Stimulated activated CD8-positive, alpha-beta memory T cell treated with anti-CD3 and anti-CD28 coated beads, Interleukin-4, amount 100 ng/mL, for 1 hour (primary cell): ENCODE measurements around the gene ZBTB46.
"Not testable (repeated sequence)": the region's sequence is repeated elsewhere in the genome, so short reads cannot be mapped to it uniquely, and the experiment has no call there.

Experiments
- DNase-seq, 2 donors: peaks; one replicate each; pipeline ENCODE4 v3.0.0-alpha.2; 2020; ENCODE audit warnings: low read depth in 2 of 2, low spot score in 1 of 2

The ZBTB46 gene, protein sequence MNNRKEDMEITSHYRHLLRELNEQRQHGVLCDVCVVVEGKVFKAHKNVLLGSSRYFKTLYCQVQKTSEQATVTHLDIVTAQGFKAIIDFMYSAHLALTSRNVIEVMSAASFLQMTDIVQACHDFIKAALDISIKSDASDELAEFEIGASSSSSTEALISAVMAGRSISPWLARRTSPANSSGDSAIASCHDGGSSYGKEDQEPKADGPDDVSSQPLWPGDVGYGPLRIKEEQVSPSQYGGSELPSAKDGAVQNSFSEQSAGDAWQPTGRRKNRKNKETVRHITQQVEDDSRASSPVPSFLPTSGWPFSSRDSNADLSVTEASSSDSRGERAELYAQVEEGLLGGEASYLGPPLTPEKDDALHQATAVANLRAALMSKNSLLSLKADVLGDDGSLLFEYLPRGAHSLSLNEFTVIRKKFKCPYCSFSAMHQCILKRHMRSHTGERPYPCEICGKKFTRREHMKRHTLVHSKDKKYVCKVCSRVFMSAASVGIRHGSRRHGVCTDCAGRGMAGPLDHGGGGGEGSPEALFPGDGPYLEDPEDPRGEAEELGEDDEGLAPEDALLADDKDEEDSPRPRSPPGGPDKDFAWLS

DNA sequence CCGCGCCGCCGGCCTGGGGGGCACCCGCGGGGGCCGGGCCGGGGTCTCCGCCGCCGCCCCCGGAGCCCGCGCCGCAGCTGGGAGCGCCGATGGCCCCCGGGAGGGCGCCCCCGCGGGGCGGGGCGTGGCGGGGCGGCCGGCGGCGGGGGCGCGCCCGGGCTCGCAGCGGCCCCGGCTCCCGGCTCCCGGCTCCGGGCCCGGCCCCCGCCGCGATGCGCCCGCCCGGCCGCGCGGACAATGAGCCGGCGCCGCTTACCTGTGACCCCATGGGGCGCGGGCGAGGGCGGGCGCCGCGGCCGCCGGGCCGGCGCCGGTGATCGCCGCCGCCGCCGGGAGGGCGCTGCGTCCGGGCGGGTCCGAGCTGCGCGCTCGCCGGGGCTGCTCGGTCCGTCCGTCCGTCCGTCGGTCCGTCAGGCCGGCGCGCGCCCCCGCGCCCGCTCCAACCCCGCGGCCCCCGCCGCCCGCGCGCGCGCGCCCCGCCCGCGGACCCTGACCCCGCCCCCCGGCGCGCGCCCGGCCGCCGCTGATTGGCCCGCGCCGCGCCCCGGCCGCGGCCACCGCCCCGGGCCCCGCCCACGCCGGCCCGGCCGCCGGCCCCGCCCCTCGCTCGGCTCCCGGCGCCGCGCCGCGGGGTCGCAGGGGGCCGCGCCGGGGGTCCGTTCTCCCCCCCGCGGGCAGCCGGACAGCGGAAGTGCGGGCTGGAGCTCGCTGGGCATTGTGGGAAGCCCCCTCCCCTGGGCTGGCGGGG lies at the start of gene ZBTB46:
TSS of gene ZBTB46 (minus strand) at position 424 of the 748 bp plus-strand sequence. CDS start 40,507 bp downstream, outside the sequence.
- DNase-seq, result no peak

- DNase-seq, result no peak
These were observed 48.0 kb upstream of the ZBTB46 start for GRCh38 chr20:63878899-63879663.

DNA sequence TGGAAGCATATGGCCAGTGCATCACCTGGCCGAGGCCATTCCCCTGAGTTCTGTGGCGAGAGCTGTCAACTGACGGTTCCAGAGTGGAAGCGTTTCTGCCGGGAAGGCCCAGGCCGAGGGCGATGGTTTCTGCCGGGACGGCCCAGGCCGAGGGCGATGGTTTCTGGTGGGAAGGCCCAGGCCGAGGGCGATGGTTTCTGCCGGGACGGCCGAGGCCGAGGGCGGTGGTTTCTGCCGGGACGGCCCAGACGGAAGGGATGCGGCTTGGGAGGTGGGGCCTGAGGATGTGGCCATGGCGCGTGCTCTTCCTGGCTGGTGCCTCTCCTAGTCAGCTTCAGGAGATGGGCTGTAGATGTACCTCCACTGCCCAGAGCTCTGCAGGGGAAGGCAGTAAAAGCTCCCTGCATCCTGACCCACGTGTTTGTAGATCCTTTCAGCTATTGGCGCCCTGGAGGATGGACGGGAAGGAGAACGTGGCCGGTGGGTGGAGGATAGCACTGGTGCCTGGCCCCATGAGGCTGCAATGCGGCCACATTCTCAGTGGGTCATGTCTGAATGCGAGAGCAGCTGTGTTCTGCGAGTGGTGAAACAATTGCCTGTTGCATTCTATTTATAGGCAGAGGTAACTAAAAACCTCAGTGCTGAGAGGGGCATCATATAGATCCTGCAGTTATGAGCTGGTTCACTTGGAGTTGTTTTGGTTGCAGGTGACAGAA lies 46.8 kb upstream of the ZBTB46 start:
- no peak for DNase-seq

DNA sequence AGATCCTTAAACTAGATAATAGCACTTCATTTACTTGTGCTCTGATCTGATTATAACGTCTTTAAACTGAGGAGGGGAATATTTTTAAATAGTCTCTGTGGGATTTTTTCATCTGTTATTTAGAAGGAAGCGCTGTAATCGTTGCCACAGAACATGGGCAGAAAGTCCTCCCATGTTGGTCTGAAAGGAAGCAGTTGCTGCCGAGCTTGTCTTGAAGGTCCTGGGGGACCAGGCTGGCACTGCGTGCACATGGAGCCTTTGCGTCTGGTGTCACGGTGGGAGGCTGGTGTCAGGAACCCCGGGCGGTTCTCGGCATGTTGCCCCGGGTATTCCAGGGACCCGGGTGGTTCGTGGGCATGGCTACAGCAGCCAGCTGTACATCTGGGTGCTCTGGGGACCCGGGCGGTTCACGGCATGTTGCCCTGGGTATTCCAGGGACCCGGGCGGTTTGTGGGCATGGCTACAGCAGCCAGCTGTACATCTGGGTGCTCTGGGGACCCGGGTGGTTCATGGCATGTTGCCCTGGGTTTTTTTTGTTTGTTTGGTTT lies 45.5 kb upstream of the ZBTB46 start:
- no peak for DNase-seq

DNA sequence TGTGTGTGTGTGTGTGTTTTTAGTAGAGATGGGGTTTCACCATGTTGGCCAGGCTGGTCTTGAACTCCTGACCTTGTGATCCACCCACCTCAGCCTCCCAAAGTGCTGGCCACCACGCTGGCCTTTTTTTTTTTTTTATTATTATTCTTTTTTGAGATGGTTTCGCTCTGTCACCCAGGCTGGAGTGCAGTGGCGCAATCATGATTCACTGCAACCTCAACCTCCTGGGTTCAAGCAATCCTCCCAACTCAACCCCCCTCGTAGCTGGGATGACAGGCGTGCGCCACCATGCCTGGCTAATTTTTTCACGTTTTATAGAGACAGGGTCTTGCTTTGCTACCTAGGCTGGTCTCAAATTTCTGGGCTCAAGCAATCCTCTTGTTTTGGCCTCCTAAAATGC lies 43.2 kb upstream of the ZBTB46 start:
- DNase-seq, result not testable (repeated sequence)

GRCh38 chr20:63873477-63873971 lies 42.5 kb upstream of the ZBTB46 start:
- DNase-seq, result no peak

GRCh38 chr20:63868264-63868663 lies 37.2 kb upstream of the ZBTB46 start:
- DNase-seq, result no peak

GRCh38 chr20:63867042-63867441 lies 36.0 kb upstream of the ZBTB46 start:
- not testable (repeated sequence) for DNase-seq

DNA sequence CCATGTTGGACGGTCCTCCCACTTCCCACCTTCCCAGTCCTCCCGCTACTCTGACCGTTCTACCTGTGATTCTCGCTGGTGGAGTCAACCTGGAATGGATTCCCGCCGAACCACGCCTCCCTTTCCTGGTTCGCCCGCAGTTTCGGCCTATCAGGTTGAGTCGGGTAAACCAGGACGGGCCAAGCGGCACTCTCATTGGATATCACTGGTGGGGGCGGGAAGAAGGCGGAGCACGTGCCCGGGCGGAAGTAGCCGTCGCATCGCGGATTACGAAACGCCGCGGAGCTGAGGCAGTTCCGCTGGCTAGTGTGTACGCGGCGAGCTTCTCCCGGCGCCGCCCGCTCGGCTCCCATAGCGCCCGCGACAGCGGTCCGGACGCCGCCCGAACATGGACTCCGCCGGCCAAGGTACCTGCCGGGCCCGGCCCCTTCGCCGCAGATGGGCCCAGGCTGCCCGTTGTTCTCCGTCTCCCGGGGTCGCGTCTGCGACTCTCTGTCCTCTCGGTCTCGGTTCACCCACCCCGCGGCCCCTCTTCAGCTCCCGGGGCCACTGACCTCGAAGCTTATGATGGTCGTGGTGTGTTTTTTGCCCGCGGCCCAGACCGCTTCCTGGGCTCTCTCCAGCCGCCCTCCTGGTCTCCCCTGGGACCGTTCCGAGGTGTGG lies 34.0 kb upstream of the ZBTB46 start, which contains the start of gene TPD52L2:
TSS of gene TPD52L2 (plus strand) at position 293 of the 663 bp plus-strand sequence. CDS start at position 389, 96 bp downstream.
- DNase-seq, result peak; percentile 91 to 95

- no peak for DNase-seq
These were observed 33.5 kb upstream of the ZBTB46 start for GRCh38 chr20:63864545-63864977.

- peak; percentile 53 to 61 for DNase-seq
These were observed 32.9 kb upstream of the ZBTB46 start for GRCh38 chr20:63863798-63864544.

DNA sequence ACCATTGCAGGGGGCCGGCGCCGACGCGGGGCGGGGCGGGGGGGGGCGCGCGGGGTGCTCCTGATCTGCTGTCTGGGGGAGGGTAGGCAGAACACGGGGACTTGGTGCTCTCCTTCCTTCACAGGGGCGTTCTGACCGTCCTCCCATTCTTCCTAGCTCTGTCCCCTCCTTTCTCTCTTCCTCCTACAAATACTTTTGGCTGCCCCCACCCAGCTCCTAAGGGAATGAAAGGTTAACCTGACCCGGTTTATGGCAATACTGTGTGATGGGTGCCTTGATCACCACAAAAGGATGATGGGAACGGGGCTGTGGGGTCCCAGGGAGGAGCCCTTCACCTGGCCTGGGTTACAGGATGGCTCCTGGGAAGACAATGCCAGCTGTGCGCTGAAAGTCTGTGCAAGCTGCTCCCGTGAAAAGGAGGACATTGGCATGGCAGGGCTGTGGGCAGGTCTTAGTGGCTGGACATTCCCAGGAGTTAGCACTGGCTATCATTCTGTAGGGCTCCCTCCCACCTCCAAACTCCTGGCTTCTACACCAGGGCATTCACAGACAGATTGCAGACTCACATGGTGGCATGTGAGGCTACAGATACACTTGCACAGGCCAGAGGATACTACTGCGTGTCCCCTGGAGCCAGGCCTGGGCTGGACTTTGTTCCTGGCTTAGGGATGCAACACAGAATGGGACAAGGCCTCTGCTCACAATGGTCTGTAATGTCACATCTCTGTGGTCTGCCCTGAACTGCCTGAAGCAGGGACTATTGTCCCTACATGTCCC lies 32.1 kb upstream of the ZBTB46 start:
- DNase-seq, result no peak

DNA sequence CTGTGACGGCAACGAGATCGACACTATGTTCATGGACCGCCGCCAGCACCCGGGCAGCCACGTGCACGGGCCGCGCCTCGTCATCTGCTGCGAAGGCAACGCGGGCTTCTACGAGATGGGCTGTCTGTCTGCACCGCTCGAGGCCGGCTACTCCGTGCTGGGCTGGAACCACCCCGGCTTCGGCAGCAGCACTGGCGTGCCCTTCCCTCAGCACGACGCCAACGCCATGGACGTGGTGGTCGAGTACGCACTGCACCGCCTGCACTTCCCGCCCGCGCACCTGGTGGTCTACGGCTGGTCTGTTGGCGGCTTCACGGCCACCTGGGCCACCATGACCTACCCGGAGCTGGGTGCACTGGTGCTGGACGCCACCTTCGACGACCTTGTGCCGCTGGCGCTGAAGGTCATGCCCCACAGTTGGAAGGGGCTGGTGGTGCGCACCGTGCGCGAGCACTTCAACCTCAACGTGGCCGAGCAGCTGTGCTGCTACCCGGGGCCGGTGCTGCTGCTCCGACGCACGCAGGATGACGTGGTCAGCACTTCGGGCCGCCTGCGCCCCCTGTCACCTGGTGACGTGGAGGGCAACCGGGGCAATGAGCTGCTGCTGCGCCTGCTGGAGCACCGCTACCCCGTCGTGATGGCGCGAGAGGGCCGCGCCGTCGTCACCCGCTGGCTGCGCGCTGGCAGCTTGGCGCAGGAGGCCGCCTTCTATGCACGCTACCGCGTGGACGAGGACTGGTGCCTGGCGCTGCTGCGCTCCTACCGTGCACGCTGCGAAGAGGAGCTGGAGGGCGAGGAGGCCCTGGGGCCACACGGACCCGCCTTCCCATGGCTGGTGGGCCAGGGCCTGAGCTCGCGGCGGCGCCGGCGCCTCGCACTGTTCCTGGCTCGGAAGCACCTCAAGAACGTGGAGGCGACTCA lies 31.2 kb upstream of the ZBTB46 start:
- DNase-seq, result no peak

DNA sequence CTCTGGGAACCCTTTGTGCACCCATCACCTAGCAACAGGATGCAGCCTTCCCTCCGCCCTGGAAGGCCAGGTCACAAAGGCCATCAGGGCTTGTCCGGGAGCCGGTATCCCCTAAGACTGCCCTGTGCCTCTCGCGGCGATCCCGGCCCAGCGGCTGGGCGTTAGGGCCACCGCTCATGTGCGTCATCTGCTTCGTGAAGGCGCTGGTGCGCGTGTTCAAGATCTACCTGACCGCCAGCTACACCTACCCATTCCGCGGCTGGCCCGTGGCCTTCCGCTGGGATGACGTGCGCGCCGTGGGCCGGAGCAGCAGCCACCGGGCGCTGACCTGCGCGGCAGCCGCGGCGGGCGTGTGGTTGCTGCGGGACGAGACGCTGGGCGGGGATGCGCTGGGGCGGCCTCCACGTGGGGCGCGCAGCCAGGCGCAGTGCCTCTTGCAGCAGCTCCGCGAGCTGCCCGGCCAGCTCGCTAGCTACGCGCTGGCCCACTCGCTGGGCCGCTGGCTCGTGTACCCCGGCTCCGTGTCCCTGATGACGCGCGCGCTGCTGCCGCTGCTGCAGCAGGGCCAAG lies 30.4 kb upstream of the ZBTB46 start, which contains the start of gene ABHD16B:
TSS of gene ABHD16B (plus strand) at position 134 of the 570 bp plus-strand sequence. CDS start at position 177, 43 bp downstream.
- no peak for DNase-seq

- no peak for DNase-seq
These were observed 29.4 kb upstream of the ZBTB46 start for GRCh38 chr20:63860325-63861051.
